Stomach (tissue), 9 donors: ENCODE measurements around the gene ABTB2. TPM values are rescaled to one million over a fixed set of nuclear protein-coding genes. Genes with fewer than 3 reads are reported as not detected.

Experiments
- DNase-seq, 2 donors: peaks; one replicate each; pipeline versions ENCODE4 v3.0.0 to v3.0.0-alpha.2; 2013 to 2019
- H3K27ac ChIP-seq, 5 donors: fragments of 200-600 bp in 4 of 5; sonication (generic) in 4 of 5; one replicate each; pipeline ENCODE4 v1.5.1; 2013 to 2019; ENCODE audit warnings: mild to moderate bottlenecking in 1 of 5, moderate library complexity in 1 of 5
- H3K27me3 ChIP-seq, 3 donors: fragments of 200-600 bp; sonication (generic); one replicate each; pipeline ENCODE4 v1.5.1; 2017 to 2019; ENCODE audit warnings: mixed run types in 1 of 3
- H3K36me3 ChIP-seq, 4 donors: fragments of 200-600 bp; sonication (generic); 1 replicate in 3 of 4; 2 replicates in 1 of 4; pipeline ENCODE4 v1.5.1; 2016 to 2019
- H3K4me1 ChIP-seq, 4 donors: fragments of 200-600 bp; sonication (generic); one replicate each; pipeline ENCODE4 v1.5.1; 2016 to 2019
- H3K4me3 ChIP-seq, 4 donors: fragments of 200-600 bp; sonication (generic) in 3 of 4; one replicate each; pipeline ENCODE4 v1.5.1; 2016 to 2019; ENCODE audit warnings: mild to moderate bottlenecking in 1 of 4
- H3K9me3 ChIP-seq, 4 donors: fragments of 200-600 bp; sonication (generic); one replicate each; pipeline ENCODE4 v1.5.1; 2016 to 2019
- EP300 ChIP-seq: sonication (generic); formaldehyde crosslinking; IDR thresholded peaks from one replicate; pipeline ENCODE4 v1.6.1; 2017; ENCODE audit warnings: antibody characterized with exemption
- POLR2A ChIP-seq, 4 donors: fragments of 450-650 bp; IDR thresholded peaks; one replicate each; pipeline ENCODE4 v1.6.1; 2016; ENCODE audit warnings: antibody characterized with exemption in 4 of 4, control low read depth in 2 of 4, mild to moderate bottlenecking in 1 of 4, moderate library complexity in 1 of 4
- POLR2AphosphoS5 ChIP-seq, 3 donors: sonication (generic); formaldehyde crosslinking; IDR thresholded peaks; one replicate each; pipeline ENCODE4 v1.6.1; 2016; ENCODE audit warnings: antibody characterized with exemption in 3 of 3
- WGBS, 5 donors: extraction: QIAGEN DNeasy Blood & Tissue Kit in 3 of 5; methylation state at CpG; one replicate each; pipeline versions ENCODE4 v1.1.5 to v1.1.7; 2013 to 2018; 5-methylcytosine and 5-hydroxymethylcytosine counted together
- intact Hi-C: fragments of 100-400 bp; cut with DNase I; formaldehyde crosslinking; loops from one replicate; pipeline ENCODE4 v1.15.1; 2023; ENCODE audit warnings: low total_unique reads
- polyA plus RNA-seq, 3 donors: library from polyadenylated mRNA; stranded (reverse); fragments of 200-250 nt; gene quantifications; one replicate each; pipeline ENCODE4 v1.2.3, GENCODE V29; 2013
- total RNA-seq, 5 donors: library from RNA; depleted of rRNA; stranded (reverse); fragments of >200 nt; gene quantifications; one replicate each; pipeline versions ENCODE4 v1.1.0 to v1.2.3, GENCODE V29; 2014 to 2016
- TF ChIP-seq, protein P1 (sequence below), 7 experiments: fragments of 450-650 bp in 4 of 7; fragments of 200-600 bp in 3 of 7; sonication (generic) in 3 of 7; IDR thresholded peaks; one replicate each; pipeline ENCODE4 v1.5.1; 2016 to 2019; ENCODE audit warnings: antibody characterized with exemption in 7 of 7, control low read depth in 2 of 7, mild to moderate bottlenecking in 1 of 7
- donor health status: healthy with polysubstance abuse.
- donor health status: Bipolar disorder and iron deficiency.
- donor health status: healthy.

The ABTB2 gene
- total and polyA plus RNA-seq, 8 donors = 0.58 to 12.7 (median 2.2) TPM

DNA sequence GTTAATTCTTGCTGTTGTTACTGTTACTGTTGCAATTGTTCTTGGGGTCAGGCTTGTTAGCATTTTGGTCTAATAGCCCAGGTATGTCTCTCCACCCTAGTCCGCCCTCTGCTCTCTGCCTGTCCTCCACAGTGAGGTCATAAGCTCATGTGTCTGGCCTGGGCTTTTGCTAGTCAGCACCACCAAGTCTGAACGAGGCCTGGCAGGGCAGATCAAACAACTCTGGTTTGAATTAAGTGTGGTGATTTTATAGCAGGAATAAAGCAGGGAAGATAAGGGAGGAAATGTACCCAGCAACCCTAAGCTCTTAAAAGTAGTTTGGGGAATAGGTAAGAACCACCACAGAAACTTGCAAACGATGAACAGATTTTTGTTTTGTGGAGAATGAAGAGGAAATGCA is 98.7 kb downstream of the ABTB2 start:
- H3K27me3 ChIP-seq = no peaks in the 10 kb centered on the region
- H3K36me3 ChIP-seq = no peaks in the 10 kb centered on the region
- no peaks in the 10 kb centered on the region for H3K9me3 ChIP-seq
- TF ChIP-seq EP300 = no peak
- no peak for TF ChIP-seq POLR2AphosphoS5 (IDR thresholded peaks at IDR 0.05)
- no peak for TF ChIP-seq POLR2A (IDR thresholded peaks at IDR 0.05)
- TF ChIP-seq, protein P1, sequence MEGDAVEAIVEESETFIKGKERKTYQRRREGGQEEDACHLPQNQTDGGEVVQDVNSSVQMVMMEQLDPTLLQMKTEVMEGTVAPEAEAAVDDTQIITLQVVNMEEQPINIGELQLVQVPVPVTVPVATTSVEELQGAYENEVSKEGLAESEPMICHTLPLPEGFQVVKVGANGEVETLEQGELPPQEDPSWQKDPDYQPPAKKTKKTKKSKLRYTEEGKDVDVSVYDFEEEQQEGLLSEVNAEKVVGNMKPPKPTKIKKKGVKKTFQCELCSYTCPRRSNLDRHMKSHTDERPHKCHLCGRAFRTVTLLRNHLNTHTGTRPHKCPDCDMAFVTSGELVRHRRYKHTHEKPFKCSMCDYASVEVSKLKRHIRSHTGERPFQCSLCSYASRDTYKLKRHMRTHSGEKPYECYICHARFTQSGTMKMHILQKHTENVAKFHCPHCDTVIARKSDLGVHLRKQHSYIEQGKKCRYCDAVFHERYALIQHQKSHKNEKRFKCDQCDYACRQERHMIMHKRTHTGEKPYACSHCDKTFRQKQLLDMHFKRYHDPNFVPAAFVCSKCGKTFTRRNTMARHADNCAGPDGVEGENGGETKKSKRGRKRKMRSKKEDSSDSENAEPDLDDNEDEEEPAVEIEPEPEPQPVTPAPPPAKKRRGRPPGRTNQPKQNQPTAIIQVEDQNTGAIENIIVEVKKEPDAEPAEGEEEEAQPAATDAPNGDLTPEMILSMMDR (IDR thresholded peaks at IDR 0.05) = no peak
- H3K4me1 ChIP-seq = peaks cover 0 to 14% (median 10%) of the 10 kb centered on the region in 4 donors
- no peak overlapping the region for H3K4me3 ChIP-seq
- intact Hi-C loops = no loop called here
- H3K27ac ChIP-seq = no peak overlapping the region
- WGBS, 5 donors = 56 to 78% (median 66%) methylated on average over 3 of the region's 3 CpGs
- DNase-seq = no peak

DNA sequence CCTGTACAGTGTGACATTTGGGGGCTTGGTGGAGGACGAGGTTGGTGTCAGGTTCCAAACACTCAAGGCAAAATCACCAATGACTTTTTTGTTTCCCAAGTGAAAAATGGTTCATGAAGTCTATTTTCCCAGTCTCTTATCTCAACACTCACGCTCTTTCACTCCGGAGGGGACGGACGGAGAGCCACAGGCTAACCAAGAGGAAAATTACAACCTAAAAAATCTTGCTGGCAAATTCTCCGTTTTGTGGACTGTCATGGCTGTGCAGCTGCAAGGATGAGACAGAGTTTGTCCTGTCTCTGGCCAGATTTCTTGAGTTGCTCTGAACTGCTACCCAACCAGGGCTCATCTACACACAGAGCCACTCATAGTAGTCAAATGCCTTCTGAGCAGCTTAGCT is 101.2 kb downstream of the ABTB2 start:
- no peak overlapping the region for H3K4me3 ChIP-seq
- H3K36me3 ChIP-seq = no peaks in the 10 kb centered on the region
- H3K9me3 ChIP-seq = no peaks in the 10 kb centered on the region
- WGBS, 5 donors = 51 to 68% (median 61%) methylated on average over 6 of the region's 6 CpGs
- H3K27ac ChIP-seq = no peak overlapping the region
- no peak for DNase-seq
- intact Hi-C loops = no loop called here
- no peaks in the 10 kb centered on the region for H3K27me3 ChIP-seq
- no peak for TF ChIP-seq POLR2AphosphoS5 (IDR thresholded peaks at IDR 0.05)
- no peak for TF ChIP-seq EP300
- TF ChIP-seq, protein P1 (IDR thresholded peaks at IDR 0.05) = no peak
- no peak for TF ChIP-seq POLR2A (IDR thresholded peaks at IDR 0.05)
- peaks cover 0 to 6% (median 2%) of the 10 kb centered on the region in 4 donors for H3K4me1 ChIP-seq

DNA sequence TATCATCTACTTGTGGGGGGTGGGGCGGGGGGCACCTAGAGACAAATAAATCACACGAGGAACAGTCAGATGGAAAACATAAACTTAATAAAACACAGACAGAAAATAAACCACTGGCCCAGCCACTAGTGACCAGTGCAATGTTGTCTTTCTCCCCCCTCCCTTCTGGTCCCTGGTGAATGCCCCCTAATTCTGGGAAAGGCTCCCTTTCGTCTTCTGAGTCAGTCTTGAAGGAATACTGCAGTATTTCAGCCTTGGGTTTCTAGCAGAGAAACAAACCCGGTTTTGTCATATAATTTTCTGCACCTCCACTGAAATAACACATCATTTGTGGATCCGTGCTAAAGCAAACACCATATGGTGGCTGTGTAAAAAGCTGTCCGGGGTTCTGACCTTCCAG is 101.7 kb downstream of the ABTB2 start:
- Histone ChIP-seq H3K27ac (no peak overlapping the region), H3K4me3 (no peak overlapping the region), H3K27me3 (no peaks in the 10 kb centered on the region), H3K9me3 (no peaks in the 10 kb centered on the region), H3K4me1 (peaks cover 0 to 11% (median 6%) of the 10 kb centered on the region in 4 donors), H3K36me3 (no peaks in the 10 kb centered on the region)
- intact Hi-C loops = no loop called here
- DNase-seq = no peak
- TF ChIP-seq EP300 = no peak
- no peak for TF ChIP-seq POLR2A (IDR thresholded peaks at IDR 0.05)
- TF ChIP-seq POLR2AphosphoS5 (IDR thresholded peaks at IDR 0.05) = no peak
- TF ChIP-seq, protein P1 (IDR thresholded peaks at IDR 0.05) = no peak
- WGBS, 5 donors = 47 to 62% (median 57%) methylated on average over 6 of the region's 6 CpGs

DNA sequence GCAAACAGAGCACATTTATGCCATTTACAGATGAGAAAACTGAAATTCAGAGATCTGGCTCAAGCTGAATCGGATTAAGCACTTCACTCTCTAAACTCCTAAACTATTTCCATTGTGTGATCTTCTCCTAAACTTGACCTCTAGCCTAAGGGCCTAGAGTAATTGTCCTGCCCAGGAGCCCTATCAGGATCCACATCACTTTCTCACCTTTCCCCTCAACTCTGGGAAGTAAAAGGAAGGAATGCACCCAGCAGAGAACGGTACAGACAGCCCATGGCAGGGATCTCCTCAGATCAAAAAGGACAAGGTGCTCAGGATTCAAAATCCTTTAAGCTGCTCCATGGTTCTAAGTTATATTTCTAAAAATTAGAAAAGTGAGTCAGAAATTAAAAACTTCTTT is 102.7 kb downstream of the ABTB2 start:
- intact Hi-C loops = no loop called here
- TF ChIP-seq POLR2AphosphoS5 (IDR thresholded peaks at IDR 0.05) = no peak
- TF ChIP-seq, protein P1 (IDR thresholded peaks at IDR 0.05) = no peak
- TF ChIP-seq POLR2A (IDR thresholded peaks at IDR 0.05) = no peak
- TF ChIP-seq EP300 = no peak
- 91 to 98% (median 93%) methylated on average over 2 of the region's 2 CpGs for WGBS, 5 donors

More for the DNA sequence above, 102.7 kb downstream of the ABTB2 start:
- H3K4me3 ChIP-seq = no peak overlapping the region
- H3K27me3 ChIP-seq = no peaks in the 10 kb centered on the region
- DNase-seq = no peak
- no peaks in the 10 kb centered on the region for H3K9me3 ChIP-seq
- H3K4me1 ChIP-seq = peaks cover 0 to 16% (median 11%) of the 10 kb centered on the region in 4 donors
- no peak overlapping the region for H3K27ac ChIP-seq
- H3K36me3 ChIP-seq = no peaks in the 10 kb centered on the region
